Esophagus squamous epithelium (tissue), 5 donors: Measurements from ENCODE around the gene GGN. TPM values are rescaled to one million over a fixed set of nuclear protein-coding genes. Genes with fewer than 3 reads are reported as not detected.
"Not testable (repeated sequence)": the region's sequence is repeated elsewhere in the genome, so short reads cannot be mapped to it uniquely, and the experiment has no call there.

Source experiments
- DNase-seq: peaks from one replicate; lab custom pipeline; 2025; lab: John Stamatoyannopoulos, UW
- H3K27ac ChIP-seq, 4 donors: fragments of 200-600 bp; sonication (generic); one replicate each; pipeline ENCODE4 v1.5.1; 2016 to 2019; ENCODE audit warnings: mild to moderate bottlenecking in 1 of 4
- H3K27me3 ChIP-seq, 4 donors: fragments of 200-600 bp; sonication (generic); 1 replicate in 3 of 4; 2 replicates in 1 of 4; pipeline versions ENCODE4 v1.5.1 to v1.6.0; 2017 to 2021; ENCODE audit warnings: antibody characterized with exemption in 1 of 4
- H3K36me3 ChIP-seq, 3 donors: fragments of 200-600 bp; sonication (generic); one replicate each; pipeline ENCODE4 v1.5.1; 2016 to 2019
- H3K4me1 ChIP-seq, 3 donors: fragments of 200-600 bp; sonication (generic); one replicate each; pipeline ENCODE4 v1.5.1; 2017 to 2019
- H3K4me3 ChIP-seq, 4 donors: fragments of 200-600 bp; sonication (generic); 1 replicate in 3 of 4; 2 replicates in 1 of 4; pipeline ENCODE4 v1.5.1; 2016 to 2019; ENCODE audit warnings: mild to moderate bottlenecking in 2 of 4, moderate library complexity in 1 of 4
- H3K9me3 ChIP-seq, 3 donors: fragments of 200-600 bp; sonication (generic); one replicate each; pipeline ENCODE4 v1.5.1; 2016 to 2019
- POLR2A ChIP-seq, 4 donors: fragments of 450-650 bp; IDR thresholded peaks; one replicate each; pipeline ENCODE4 v1.6.1; 2017; ENCODE audit warnings: antibody characterized with exemption in 4 of 4, mild to moderate bottlenecking in 4 of 4, moderate library complexity in 3 of 4
- WGBS, 2 donors: methylation state at CpG; one replicate each; pipeline ENCODE4 v1.1.5; 2018; 5-methylcytosine and 5-hydroxymethylcytosine counted together
- intact Hi-C: fragments of 100-400 bp; cut with DNase I; formaldehyde crosslinking; loops from one replicate; pipeline ENCODE4 v1.15.0; 2022
- total RNA-seq, 4 donors: library from RNA; depleted of rRNA; stranded (reverse); fragments of >200 nt; gene quantifications; one replicate each; pipeline ENCODE4 v1.1.0, GENCODE V29; 2016
- TF ChIP-seq, protein P1 (sequence below), 6 experiments: fragments of 450-650 bp in 4 of 6; fragments of 200-600 bp in 2 of 6; sonication (generic) in 2 of 6; IDR thresholded peaks; one replicate each; pipeline ENCODE4 v1.5.1; 2016 to 2019; ENCODE audit warnings: antibody characterized with exemption in 6 of 6, mild to moderate bottlenecking in 4 of 6, moderate library complexity in 4 of 6
- donor health status: DM: yes; HTN: yes; CAD: no.

Gene GGN
- total RNA-seq, 4 donors from 2014 or later: 0.15 TPM; not detected in 3

DNA sequence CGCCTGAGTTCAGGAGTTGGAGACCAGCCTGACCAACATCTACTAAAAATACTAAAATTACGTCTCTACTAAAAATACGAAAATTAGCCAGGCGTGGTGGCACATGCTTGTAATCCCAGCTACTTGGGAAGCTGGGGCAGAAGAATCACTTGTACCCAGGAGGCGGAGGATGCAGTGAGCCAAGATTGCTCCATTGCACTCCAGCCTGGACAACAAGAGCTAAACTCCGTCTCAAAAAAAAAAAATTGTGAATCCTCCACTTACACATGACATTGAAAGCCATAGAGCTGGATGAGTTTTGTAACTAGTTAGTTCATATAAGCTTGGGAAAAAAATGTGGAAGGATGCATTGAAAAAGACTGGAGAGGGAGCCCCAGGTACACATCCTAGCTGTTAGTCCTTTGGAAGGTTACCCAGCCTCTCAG lies 13.9 kb downstream of the GGN start:
- TF ChIP-seq, protein P1, sequence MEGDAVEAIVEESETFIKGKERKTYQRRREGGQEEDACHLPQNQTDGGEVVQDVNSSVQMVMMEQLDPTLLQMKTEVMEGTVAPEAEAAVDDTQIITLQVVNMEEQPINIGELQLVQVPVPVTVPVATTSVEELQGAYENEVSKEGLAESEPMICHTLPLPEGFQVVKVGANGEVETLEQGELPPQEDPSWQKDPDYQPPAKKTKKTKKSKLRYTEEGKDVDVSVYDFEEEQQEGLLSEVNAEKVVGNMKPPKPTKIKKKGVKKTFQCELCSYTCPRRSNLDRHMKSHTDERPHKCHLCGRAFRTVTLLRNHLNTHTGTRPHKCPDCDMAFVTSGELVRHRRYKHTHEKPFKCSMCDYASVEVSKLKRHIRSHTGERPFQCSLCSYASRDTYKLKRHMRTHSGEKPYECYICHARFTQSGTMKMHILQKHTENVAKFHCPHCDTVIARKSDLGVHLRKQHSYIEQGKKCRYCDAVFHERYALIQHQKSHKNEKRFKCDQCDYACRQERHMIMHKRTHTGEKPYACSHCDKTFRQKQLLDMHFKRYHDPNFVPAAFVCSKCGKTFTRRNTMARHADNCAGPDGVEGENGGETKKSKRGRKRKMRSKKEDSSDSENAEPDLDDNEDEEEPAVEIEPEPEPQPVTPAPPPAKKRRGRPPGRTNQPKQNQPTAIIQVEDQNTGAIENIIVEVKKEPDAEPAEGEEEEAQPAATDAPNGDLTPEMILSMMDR (IDR thresholded peaks at IDR 0.05): no peak
- TF ChIP-seq POLR2A (IDR thresholded peaks at IDR 0.05): no peak
- Histone ChIP-seq H3K4me1 (peaks cover 11 to 31% (median 25%) of the 10 kb centered on the region in 3 donors), H3K27me3 (peaks cover 0 to 4% (median 0%) of the 10 kb centered on the region in 4 donors), H3K27ac (peak overlapping the region; percentile 91 to 96 (median 92)), H3K4me3 (peak overlapping the region; percentile 70 to 84 (median 74)), H3K36me3 (peaks cover 0 to 30% (median 0%) of the 10 kb centered on the region in 3 donors), H3K9me3 (no peaks in the 10 kb centered on the region)
- WGBS, 2 donors: 65 to 70% methylated on average over 6 of the region's 6 CpGs
- intact Hi-C loops: no loop called here
- no peak for DNase-seq

DNA sequence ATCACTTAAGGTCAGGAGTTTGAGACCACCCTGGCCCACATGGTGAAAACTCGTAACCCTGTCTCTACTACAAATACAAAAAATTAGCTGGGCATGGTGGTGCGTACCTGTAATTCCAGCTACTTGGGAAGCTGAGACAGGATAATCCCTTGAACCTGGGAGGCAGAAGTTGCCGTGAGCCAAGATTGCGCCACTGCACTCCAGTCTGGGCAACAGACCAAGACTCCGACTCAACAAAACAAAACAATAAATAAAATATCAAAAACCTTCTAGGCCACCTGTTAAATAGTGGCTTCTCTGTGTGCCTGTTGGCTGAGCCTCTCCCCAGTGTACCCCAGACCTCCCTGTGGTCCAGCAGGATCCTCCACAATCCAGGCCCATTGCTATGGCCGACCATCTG lies 16.8 kb downstream of the GGN start:
- Histone ChIP-seq H3K4me3 (no peak overlapping the region), H3K4me1 (peaks cover 6 to 15% (median 13%) of the 10 kb centered on the region in 3 donors), H3K36me3 (peaks cover 0 to 2% (median 0%) of the 10 kb centered on the region in 3 donors), H3K27me3 (peaks cover 0 to 24% (median 0%) of the 10 kb centered on the region in 4 donors), H3K27ac (no peak overlapping the region), H3K9me3 (no peaks in the 10 kb centered on the region)
- intact Hi-C loops: no loop called here
- DNase-seq: no peak
- WGBS, 2 donors: 58 to 65% methylated on average over 6 of the region's 6 CpGs
- TF ChIP-seq, protein P1 (IDR thresholded peaks at IDR 0.05): no peak
- TF ChIP-seq POLR2A (IDR thresholded peaks at IDR 0.05): no peak

DNA sequence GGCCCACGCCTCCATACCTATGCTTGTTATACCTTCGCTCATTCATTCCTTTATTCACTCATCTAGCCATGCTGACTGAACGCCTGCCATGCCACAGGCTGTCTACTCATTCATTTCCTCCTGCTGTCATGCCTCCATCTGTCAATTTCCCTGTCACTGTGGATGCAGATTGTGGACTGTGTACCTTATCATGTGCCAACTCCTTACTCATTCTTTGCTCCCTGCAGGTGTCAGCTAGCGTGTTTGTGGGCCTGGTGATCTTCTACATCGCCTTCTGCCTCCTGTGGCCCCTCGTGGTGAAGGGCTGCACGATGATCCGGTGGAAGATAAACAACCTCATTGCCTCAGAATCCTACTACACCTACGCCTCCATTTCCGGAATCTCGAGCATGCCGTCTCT lies 17.5 kb downstream of the GGN start:
- Histone ChIP-seq H3K27ac (no peak overlapping the region), H3K36me3 (no peaks in the 10 kb centered on the region), H3K4me1 (peaks cover 0 to 8% (median 5%) of the 10 kb centered on the region in 3 donors), H3K9me3 (no peaks in the 10 kb centered on the region), H3K27me3 (peaks cover 0 to 28% (median 0%) of the 10 kb centered on the region in 4 donors), H3K4me3 (no peak overlapping the region)
- DNase-seq: no peak
- no peak for TF ChIP-seq POLR2A (IDR thresholded peaks at IDR 0.05)
- TF ChIP-seq, protein P1 (IDR thresholded peaks at IDR 0.05): no peak
- 68 to 75% methylated on average over 10 of the region's 12 CpGs for WGBS, 2 donors
- intact Hi-C loops: no loop called here

GRCh38 chr19:38369584-38369983 lies 18.2 kb downstream of the GGN start:
- H3K9me3 ChIP-seq: no peaks in the 10 kb centered on the region
- H3K4me3 ChIP-seq: no peak overlapping the region
- intact Hi-C loops: no loop called here
- H3K27me3 ChIP-seq: peaks cover 0 to 28% (median 0%) of the 10 kb centered on the region in 4 donors
- no peak overlapping the region for H3K27ac ChIP-seq
- H3K4me1 ChIP-seq: peaks cover 0 to 5% (median 4%) of the 10 kb centered on the region in 3 donors
- no peak for DNase-seq
- WGBS, 2 donors: 73 to 82% methylated on average over 2 of the region's 2 CpGs
- H3K36me3 ChIP-seq: no peaks in the 10 kb centered on the region
- TF ChIP-seq, protein P1 (IDR thresholded peaks at IDR 0.05): no peak
- TF ChIP-seq POLR2A (IDR thresholded peaks at IDR 0.05): no peak

DNA sequence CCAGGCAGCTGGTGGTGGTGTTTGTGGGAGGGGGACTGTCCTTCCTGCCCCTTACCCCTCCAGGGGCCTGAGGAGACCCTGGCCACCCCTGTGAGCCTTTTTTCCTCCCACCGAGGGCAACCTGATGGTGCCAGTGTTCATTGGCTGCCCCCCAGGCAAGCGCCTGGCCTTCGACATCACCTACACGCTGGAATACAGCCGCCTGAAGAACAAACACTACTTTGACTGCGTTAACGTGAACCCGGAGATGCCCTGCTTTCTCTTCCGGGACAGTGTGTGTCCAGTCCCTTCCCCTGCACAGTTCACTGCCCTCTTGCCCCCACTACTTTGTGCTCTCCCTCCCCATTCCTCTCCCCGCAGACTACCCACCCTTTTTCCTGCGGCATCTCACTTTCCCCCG lies 20.8 kb downstream of the GGN start:
- intact Hi-C loops: no loop called here
- Histone ChIP-seq H3K27me3 (peaks cover 0 to 28% (median 0%) of the 10 kb centered on the region in 4 donors), H3K4me3 (no peak overlapping the region), H3K27ac (no peak overlapping the region), H3K36me3 (no peaks in the 10 kb centered on the region), H3K4me1 (peaks cover 0 to 11% (median 8%) of the 10 kb centered on the region in 3 donors), H3K9me3 (no peaks in the 10 kb centered on the region)
- WGBS, 2 donors: 62 to 73% methylated on average over 11 of the region's 12 CpGs
- TF ChIP-seq, protein P1 (IDR thresholded peaks at IDR 0.05): no peak
- no peak for TF ChIP-seq POLR2A (IDR thresholded peaks at IDR 0.05)
- DNase-seq: no peak

- intact Hi-C loops, DNase-seq, H3K36me3 ChIP-seq, H3K9me3 ChIP-seq: not testable (repeated sequence)
- peak overlapping the region in 1 of 4 donors; percentile 86 for H3K27ac ChIP-seq
- whole genome bisulfite sequencing, 2 donors: 72 to 77% methylated on average over 13 to 14 of the region's 16 CpGs
- H3K4me3 ChIP-seq: peak overlapping the region in 3 of 4 donors; percentile 65 to 81 (median 68)
- peaks cover 3 to 22% (median 13%) of the 10 kb centered on the region in 3 donors for H3K4me1 ChIP-seq
- peaks cover 0 to 58% (median 0%) of the 10 kb centered on the region in 4 donors for H3K27me3 ChIP-seq
These were observed 24.7 kb downstream of the GGN start for GRCh38 chr19:38362946-38363688.
